Measurements from ENCODE around the gene ADAMTS16. TPM values are rescaled to one million over a fixed set of nuclear protein-coding genes. Genes with fewer than 3 reads are reported as not detected.

The ADAMTS16 gene
- polyA plus RNA-seq, 1 donor, result 1.2 TPM

DNA sequence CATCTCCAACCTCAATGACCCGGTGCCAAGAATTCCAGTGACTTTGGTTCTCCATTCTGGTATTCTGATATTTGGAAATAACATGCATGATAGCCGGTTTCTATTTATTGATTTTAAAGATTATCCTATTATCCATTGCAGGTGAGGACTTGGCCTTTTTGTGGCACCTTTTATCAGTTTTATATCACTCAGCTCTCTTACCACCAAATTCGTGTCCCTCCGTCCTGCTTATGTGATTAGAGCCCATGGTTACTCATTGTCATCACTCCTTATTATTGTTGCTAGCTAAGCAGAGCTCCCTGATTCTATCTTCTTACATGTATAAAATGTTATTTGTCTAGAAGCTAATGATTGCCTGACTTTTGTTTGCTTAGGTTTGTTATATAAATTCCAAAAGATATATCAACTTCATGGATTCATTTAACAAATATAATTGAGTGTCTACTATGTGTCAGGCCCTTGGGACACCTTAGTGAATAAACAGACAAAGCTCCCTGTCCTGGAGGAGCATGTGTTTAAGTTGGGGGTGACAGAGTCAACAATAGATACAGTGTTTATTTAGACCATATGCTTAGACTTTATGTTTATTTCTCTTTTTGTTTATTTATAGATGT lies 138.2 kb downstream of the ADAMTS16 start:
- Histone ChIP-seq H3K27ac (ENCODE audit: low read length) (no peak overlapping the region), H3K4me3 (ENCODE audit: low read length) (no peak overlapping the region), H3K27me3 (ENCODE audit: control insufficient read depth, insufficient read depth, low read length) (no peaks in the 10 kb centered on the region), H3K36me3 (ENCODE audit: control insufficient read depth, insufficient read depth, low read length) (no peaks in the 10 kb centered on the region), H3K9me3 (ENCODE audit: control insufficient read depth, low read depth, low read length) (no peaks in the 10 kb centered on the region), H3K4me1 (ENCODE audit: control insufficient read depth, insufficient read depth, low read length) (no peaks in the 10 kb centered on the region)
- 60% methylated on average over 1 of the region's 4 CpGs for WGBS (ENCODE audit: insufficient coverage, low lambda C conversion rate)
- no peak for DNase-seq

DNA sequence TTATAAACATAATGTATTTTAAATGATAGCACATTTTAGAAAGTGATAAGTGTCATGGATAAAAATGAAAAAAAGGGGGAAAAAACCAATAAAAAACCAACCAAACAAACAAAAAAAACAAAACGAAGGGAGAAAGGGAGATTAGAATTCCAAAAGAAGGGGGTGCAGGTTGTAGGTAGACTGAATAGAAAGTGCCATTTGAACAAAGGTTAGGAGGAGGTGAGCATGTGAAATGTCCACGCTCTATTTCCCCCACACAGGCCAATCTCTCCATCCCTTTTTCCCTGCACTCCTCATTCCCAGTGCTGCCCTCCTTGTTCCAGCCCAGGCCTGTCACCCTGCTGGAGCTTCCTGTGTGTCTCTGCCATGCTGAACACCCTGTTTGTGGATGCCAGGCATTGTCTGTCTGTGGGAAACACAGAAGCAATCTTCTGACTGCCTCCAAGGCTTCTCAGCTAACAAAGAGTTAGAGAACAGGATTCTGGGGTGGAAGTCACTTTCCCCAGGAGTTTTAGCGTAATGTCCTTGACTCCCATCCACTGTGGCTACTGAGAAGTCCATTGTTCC lies 138.8 kb downstream of the ADAMTS16 start:
- Histone ChIP-seq H3K4me3 (ENCODE audit: low read length) (no peak overlapping the region), H3K36me3 (ENCODE audit: control insufficient read depth, insufficient read depth, low read length) (no peaks in the 10 kb centered on the region), H3K9me3 (ENCODE audit: control insufficient read depth, low read depth, low read length) (no peaks in the 10 kb centered on the region), H3K27me3 (ENCODE audit: control insufficient read depth, insufficient read depth, low read length) (no peaks in the 10 kb centered on the region), H3K27ac (ENCODE audit: low read length) (no peak overlapping the region), H3K4me1 (ENCODE audit: control insufficient read depth, insufficient read depth, low read length) (no peaks in the 10 kb centered on the region)
- no peak for DNase-seq
- WGBS (ENCODE audit: insufficient coverage, low lambda C conversion rate), result 50% methylated on average over 1 of the region's 3 CpGs

GRCh38 chr5:5285906-5286305 lies 145.8 kb downstream of the ADAMTS16 start:
- Histone ChIP-seq H3K36me3 (ENCODE audit: control insufficient read depth, insufficient read depth, low read length) (no peaks in the 10 kb centered on the region), H3K9me3 (ENCODE audit: control insufficient read depth, low read depth, low read length) (no peaks in the 10 kb centered on the region), H3K27ac (ENCODE audit: low read length) (no peak overlapping the region), H3K27me3 (ENCODE audit: control insufficient read depth, insufficient read depth, low read length) (no peaks in the 10 kb centered on the region), H3K4me1 (ENCODE audit: control insufficient read depth, insufficient read depth, low read length) (no peaks in the 10 kb centered on the region), H3K4me3 (ENCODE audit: low read length) (no peak overlapping the region)
- WGBS (ENCODE audit: insufficient coverage, low lambda C conversion rate), result no CpG with 5 or more reads among the region's 3 CpGs
- no peak for DNase-seq

- H3K4me3 ChIP-seq (ENCODE audit: low read length), result no peak overlapping the region
- no peak for DNase-seq
- WGBS (ENCODE audit: insufficient coverage, low lambda C conversion rate), result no CpG with 5 or more reads among the region's 9 CpGs
- H3K4me1 ChIP-seq (ENCODE audit: control insufficient read depth, insufficient read depth, low read length), result no peaks in the 10 kb centered on the region
- no peaks in the 10 kb centered on the region for H3K9me3 ChIP-seq (ENCODE audit: control insufficient read depth, low read depth, low read length)
- no peaks in the 10 kb centered on the region for H3K27me3 ChIP-seq (ENCODE audit: control insufficient read depth, insufficient read depth, low read length)
- H3K27ac ChIP-seq (ENCODE audit: low read length), result no peak overlapping the region
- H3K36me3 ChIP-seq (ENCODE audit: control insufficient read depth, insufficient read depth, low read length), result no peaks in the 10 kb centered on the region
Measured at GRCh38 chr5:5287419-5287818, 147.3 kb downstream of the ADAMTS16 start.

DNA sequence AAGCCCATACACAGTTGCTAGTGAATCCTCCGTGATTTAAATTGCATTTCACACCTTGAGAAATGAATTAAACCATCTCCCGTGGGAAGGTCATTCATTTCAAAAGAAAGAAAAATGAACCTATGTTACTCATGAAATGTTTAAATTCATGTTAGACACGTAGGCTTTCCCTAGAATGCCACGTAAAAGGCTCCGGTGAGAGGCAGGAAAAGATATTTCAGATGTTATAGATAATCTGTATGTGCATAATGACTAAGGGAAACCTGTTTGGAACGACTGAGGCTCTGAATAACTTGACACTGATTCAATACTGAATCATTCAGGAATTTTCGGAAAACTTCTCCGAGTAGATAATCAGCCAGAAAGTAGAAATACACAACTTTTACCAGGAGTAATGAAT lies 148.1 kb downstream of the ADAMTS16 start:
- no peaks in the 10 kb centered on the region for H3K27me3 ChIP-seq (ENCODE audit: control insufficient read depth, insufficient read depth, low read length)
- DNase-seq, result no peak
- no peaks in the 10 kb centered on the region for H3K4me1 ChIP-seq (ENCODE audit: control insufficient read depth, insufficient read depth, low read length)
- no peaks in the 10 kb centered on the region for H3K36me3 ChIP-seq (ENCODE audit: control insufficient read depth, insufficient read depth, low read length)
- no peaks in the 10 kb centered on the region for H3K9me3 ChIP-seq (ENCODE audit: control insufficient read depth, low read depth, low read length)
- H3K27ac ChIP-seq (ENCODE audit: low read length), result no peak overlapping the region
- WGBS (ENCODE audit: insufficient coverage, low lambda C conversion rate), result 83% methylated on average over 3 of the region's 8 CpGs
- H3K4me3 ChIP-seq (ENCODE audit: low read length), result no peak overlapping the region

DNA sequence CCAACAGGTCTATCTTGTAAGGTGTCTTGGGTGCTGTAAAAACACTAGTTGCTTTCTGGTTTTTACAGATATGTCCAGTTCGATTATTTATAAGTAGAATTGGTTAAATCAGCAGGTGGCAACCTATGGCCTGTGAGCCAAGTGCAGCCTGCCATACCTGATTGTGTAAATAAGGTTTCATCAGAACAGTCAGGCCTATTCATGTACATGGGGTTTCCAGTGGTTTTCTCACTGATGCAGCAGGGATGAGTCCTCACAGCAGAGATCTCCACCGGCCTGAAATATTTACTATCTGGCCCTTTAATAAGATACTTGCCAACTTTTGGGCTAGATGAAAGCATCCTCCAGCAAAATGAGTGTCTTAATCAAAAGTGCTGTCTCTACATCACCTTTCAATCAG lies 149.4 kb downstream of the ADAMTS16 start:
- Histone ChIP-seq H3K4me3 (ENCODE audit: low read length) (no peak overlapping the region), H3K27ac (ENCODE audit: low read length) (no peak overlapping the region), H3K4me1 (ENCODE audit: control insufficient read depth, insufficient read depth, low read length) (no peaks in the 10 kb centered on the region), H3K27me3 (ENCODE audit: control insufficient read depth, insufficient read depth, low read length) (no peaks in the 10 kb centered on the region), H3K9me3 (ENCODE audit: control insufficient read depth, low read depth, low read length) (no peaks in the 10 kb centered on the region), H3K36me3 (ENCODE audit: control insufficient read depth, insufficient read depth, low read length) (no peaks in the 10 kb centered on the region)
- no peak for DNase-seq
- WGBS (ENCODE audit: insufficient coverage, low lambda C conversion rate), result no CpG with 5 or more reads among the region's 2 CpGs

- Histone ChIP-seq H3K36me3 (ENCODE audit: control insufficient read depth, insufficient read depth, low read length) (no peaks in the 10 kb centered on the region), H3K4me1 (ENCODE audit: control insufficient read depth, insufficient read depth, low read length) (no peaks in the 10 kb centered on the region), H3K27me3 (ENCODE audit: control insufficient read depth, insufficient read depth, low read length) (no peaks in the 10 kb centered on the region), H3K4me3 (ENCODE audit: low read length) (no peak overlapping the region), H3K9me3 (ENCODE audit: control insufficient read depth, low read depth, low read length) (no peaks in the 10 kb centered on the region), H3K27ac (ENCODE audit: low read length) (no peak overlapping the region)
- 0% methylated on average over 1 of the region's 10 CpGs for WGBS (ENCODE audit: insufficient coverage, low lambda C conversion rate)
- DNase-seq, result no peak
Measured at GRCh38 chr5:5290674-5291334, 150.7 kb downstream of the ADAMTS16 start.

DNA sequence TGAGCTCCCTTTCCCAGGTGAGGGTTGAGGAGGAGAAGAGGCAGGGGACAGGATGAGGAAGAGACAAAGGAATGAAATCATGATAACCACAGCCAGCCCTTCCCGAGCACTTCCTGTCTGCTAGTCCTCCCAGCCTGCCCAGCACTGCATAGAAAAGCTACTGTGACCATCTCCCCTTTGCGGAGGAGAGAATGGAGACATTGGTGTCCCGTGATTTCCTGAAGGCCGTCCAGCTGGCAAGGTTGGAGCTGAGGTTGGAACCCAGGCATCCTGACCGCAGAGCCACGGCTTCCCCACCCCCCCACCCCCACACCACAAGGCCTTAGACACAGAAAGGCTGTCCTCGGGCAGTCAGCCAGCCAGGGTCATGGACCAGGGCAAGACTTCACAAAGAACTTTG lies 151.2 kb downstream of the ADAMTS16 start:
- no peaks in the 10 kb centered on the region for H3K36me3 ChIP-seq (ENCODE audit: control insufficient read depth, insufficient read depth, low read length)
- H3K4me3 ChIP-seq (ENCODE audit: low read length), result no peak overlapping the region
- DNase-seq, result no peak
- no peak overlapping the region for H3K27ac ChIP-seq (ENCODE audit: low read length)
- H3K27me3 ChIP-seq (ENCODE audit: control insufficient read depth, insufficient read depth, low read length), result no peaks in the 10 kb centered on the region
- H3K9me3 ChIP-seq (ENCODE audit: control insufficient read depth, low read depth, low read length), result no peaks in the 10 kb centered on the region
- no CpG with 5 or more reads among the region's 7 CpGs for WGBS (ENCODE audit: insufficient coverage, low lambda C conversion rate)
- H3K4me1 ChIP-seq (ENCODE audit: control insufficient read depth, insufficient read depth, low read length), result no peaks in the 10 kb centered on the region

DNA sequence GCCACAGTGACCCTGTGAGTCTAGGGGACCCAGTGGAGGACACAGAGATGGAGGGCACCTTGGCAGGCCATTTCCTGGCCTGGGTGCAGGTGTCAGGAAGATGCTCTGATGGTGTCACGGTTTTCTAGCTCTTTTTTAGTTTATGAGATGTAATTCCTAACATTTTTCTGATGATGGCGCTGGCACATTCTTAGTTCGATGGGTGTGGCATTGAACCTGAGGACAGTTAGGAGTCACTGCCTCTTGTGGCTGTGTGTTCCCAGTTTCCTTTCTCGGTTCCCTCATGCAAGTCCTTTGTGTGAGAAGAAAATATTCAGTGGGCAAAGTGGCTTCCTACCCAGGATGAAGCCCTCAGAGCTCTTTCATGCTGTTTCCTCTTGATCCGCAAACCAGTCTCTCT lies 152.9 kb downstream of the ADAMTS16 start:
- Histone ChIP-seq H3K9me3 (ENCODE audit: control insufficient read depth, low read depth, low read length) (no peaks in the 10 kb centered on the region), H3K36me3 (ENCODE audit: control insufficient read depth, insufficient read depth, low read length) (no peaks in the 10 kb centered on the region), H3K4me3 (ENCODE audit: low read length) (no peak overlapping the region), H3K27me3 (ENCODE audit: control insufficient read depth, insufficient read depth, low read length) (no peaks in the 10 kb centered on the region), H3K4me1 (ENCODE audit: control insufficient read depth, insufficient read depth, low read length) (peaks cover 3% of the 10 kb centered on the region), H3K27ac (ENCODE audit: low read length) (no peak overlapping the region)
- no peak for DNase-seq
- WGBS (ENCODE audit: insufficient coverage, low lambda C conversion rate), result 60% methylated on average over 2 of the region's 5 CpGs

- H3K36me3 ChIP-seq (ENCODE audit: control insufficient read depth, insufficient read depth, low read length), result no peaks in the 10 kb centered on the region
- H3K27me3 ChIP-seq (ENCODE audit: control insufficient read depth, insufficient read depth, low read length), result no peaks in the 10 kb centered on the region
- no peak overlapping the region for H3K4me3 ChIP-seq (ENCODE audit: low read length)
- no peak overlapping the region for H3K27ac ChIP-seq (ENCODE audit: low read length)
- H3K9me3 ChIP-seq (ENCODE audit: control insufficient read depth, low read depth, low read length), result no peaks in the 10 kb centered on the region
- peaks cover 16% of the 10 kb centered on the region for H3K4me1 ChIP-seq (ENCODE audit: control insufficient read depth, insufficient read depth, low read length)
- no peak for DNase-seq
- no CpG with 5 or more reads among the region's 1 CpG for WGBS (ENCODE audit: insufficient coverage, low lambda C conversion rate)
Measured at GRCh38 chr5:5294429-5294828, 154.3 kb downstream of the ADAMTS16 start.

DNA sequence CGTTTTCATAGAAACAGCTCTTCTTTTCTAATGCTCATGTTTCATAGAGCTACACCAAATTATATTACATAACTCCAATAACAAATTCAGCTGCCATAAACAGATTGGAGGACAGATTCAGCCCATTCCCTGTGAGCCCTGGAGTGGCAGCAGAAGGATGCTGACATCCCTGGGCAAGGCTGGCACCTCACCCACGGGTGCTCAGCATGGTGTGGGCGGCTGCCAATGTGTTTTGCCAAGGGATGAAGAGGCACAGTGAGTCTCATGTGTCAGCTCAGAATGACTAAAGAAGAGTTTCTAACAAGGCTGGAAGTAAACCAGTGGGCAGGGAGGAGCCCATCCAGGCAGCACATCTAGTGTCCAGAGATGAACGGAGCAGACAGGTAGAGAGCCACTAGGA lies 155.2 kb downstream of the ADAMTS16 start:
- H3K36me3 ChIP-seq (ENCODE audit: control insufficient read depth, insufficient read depth, low read length), result no peaks in the 10 kb centered on the region
- WGBS (ENCODE audit: insufficient coverage, low lambda C conversion rate), result 40% methylated on average over 1 of the region's 4 CpGs
- H3K4me3 ChIP-seq (ENCODE audit: low read length), result no peak overlapping the region
- H3K27ac ChIP-seq (ENCODE audit: low read length), result no peak overlapping the region
- DNase-seq, result no peak
- H3K9me3 ChIP-seq (ENCODE audit: control insufficient read depth, low read depth, low read length), result no peaks in the 10 kb centered on the region
- H3K4me1 ChIP-seq (ENCODE audit: control insufficient read depth, insufficient read depth, low read length), result peaks cover 17% of the 10 kb centered on the region
- H3K27me3 ChIP-seq (ENCODE audit: control insufficient read depth, insufficient read depth, low read length), result no peaks in the 10 kb centered on the region
